HG03342 (cell line): ENCODE data around the gene SOHLH1.

Experiments
- ATAC-seq: cut with Tn5 transposase; IDR thresholded peaks from one replicate; pipeline ENCODE4 v1.9.1; 2021; ENCODE audit warnings: mild to moderate bottlenecking, moderate library complexity; ENCODE audit not compliant: unreplicated experiment

Gene SOHLH1

GRCh38 chr9:135705376-135705775 lies 6.1 kb upstream of the SOHLH1 start:
- ATAC-seq: no peak

- no peak for ATAC-seq
Observed at GRCh38 chr9:135704483-135704882, 5.2 kb upstream of the SOHLH1 start.

- no peak for ATAC-seq
Observed at GRCh38 chr9:135703726-135704125, 4.4 kb upstream of the SOHLH1 start.

GRCh38 chr9:135701959-135702721 lies 2.9 kb upstream of the SOHLH1 start, which contains the start of gene KCNT1:
KCNT1 (plus strand) TSS chr9:135702185; CDS start chr9:135702259, 74 bp downstream.
- no peak for ATAC-seq

GRCh38 chr9:135701067-135701958 lies 2.0 kb upstream of the SOHLH1 start:
- no peak for ATAC-seq

- no peak for ATAC-seq
Observed at GRCh38 chr9:135700525-135700924, 1.2 kb upstream of the SOHLH1 start.

- ATAC-seq: no peak
Observed at GRCh38 chr9:135698767-135699166, 514 bp downstream of the SOHLH1 start.

- ATAC-seq: no peak
Observed at GRCh38 chr9:135698236-135698635, 1.0 kb downstream of the SOHLH1 start.

GRCh38 chr9:135697226-135697625 lies 2.1 kb downstream of the SOHLH1 start:
- no peak for ATAC-seq

GRCh38 chr9:135696446-135696845 lies 2.8 kb downstream of the SOHLH1 start:
- ATAC-seq: no peak

- no peak for ATAC-seq
Observed at GRCh38 chr9:135695642-135696041, 3.6 kb downstream of the SOHLH1 start.

GRCh38 chr9:135695036-135695435 lies 4.2 kb downstream of the SOHLH1 start:
- ATAC-seq: no peak

- no peak for ATAC-seq
Observed at GRCh38 chr9:135694414-135694813, 4.9 kb downstream of the SOHLH1 start.

- ATAC-seq: no peak
Observed at GRCh38 chr9:135693771-135694170, 5.5 kb downstream of the SOHLH1 start.

- ATAC-seq: no peak
Observed at GRCh38 chr9:135693265-135693664, 6.0 kb downstream of the SOHLH1 start.

GRCh38 chr9:135692410-135692809 lies 6.9 kb downstream of the SOHLH1 start:
- ATAC-seq: no peak

- ATAC-seq: no peak
Observed at GRCh38 chr9:135690836-135691570, 8.3 kb downstream of the SOHLH1 start.

- ATAC-seq: no peak
Observed at GRCh38 chr9:135689011-135689410, 10.3 kb downstream of the SOHLH1 start.

- no peak for ATAC-seq
Observed at GRCh38 chr9:135687216-135687615, 12.1 kb downstream of the SOHLH1 start.

GRCh38 chr9:135684691-135685090 lies 14.6 kb downstream of the SOHLH1 start:
- no peak for ATAC-seq

- ATAC-seq: no peak
Observed at GRCh38 chr9:135683401-135684034, 15.8 kb downstream of the SOHLH1 start.
